GM18519 (cell line): ENCODE results near the gene SETSIP.
"Not testable (repeated sequence)": the region's sequence is repeated elsewhere in the genome, so short reads cannot be mapped to it uniquely, and the experiment has no call there.

Experiments used
- ATAC-seq: cut with Tn5 transposase; IDR thresholded peaks from one replicate; pipeline ENCODE4 v1.9.1; 2021; ENCODE audit warnings: mild to moderate bottlenecking, moderate library complexity; ENCODE audit not compliant: unreplicated experiment, low FRiP score

SETSIP gene

DNA sequence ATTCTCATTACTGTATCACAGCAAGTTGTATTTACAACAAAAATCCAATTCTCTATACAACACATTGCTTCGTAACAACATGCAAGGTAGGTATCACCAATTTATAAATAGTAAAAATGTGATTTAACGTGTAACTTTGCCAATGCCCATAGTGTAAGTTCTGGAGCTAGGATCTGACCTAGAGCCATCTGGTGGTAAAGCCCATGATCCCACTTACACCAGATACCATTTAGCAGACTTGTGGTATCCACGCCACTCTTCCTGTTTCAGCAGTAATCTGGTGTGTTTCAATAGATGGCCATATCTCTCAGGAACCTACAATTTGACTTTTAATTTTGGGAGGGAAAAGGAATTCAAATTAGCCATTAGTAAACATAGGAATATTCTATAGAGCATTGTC, 10.2 kb downstream of the SETSIP start:
- no peak for ATAC-seq

DNA sequence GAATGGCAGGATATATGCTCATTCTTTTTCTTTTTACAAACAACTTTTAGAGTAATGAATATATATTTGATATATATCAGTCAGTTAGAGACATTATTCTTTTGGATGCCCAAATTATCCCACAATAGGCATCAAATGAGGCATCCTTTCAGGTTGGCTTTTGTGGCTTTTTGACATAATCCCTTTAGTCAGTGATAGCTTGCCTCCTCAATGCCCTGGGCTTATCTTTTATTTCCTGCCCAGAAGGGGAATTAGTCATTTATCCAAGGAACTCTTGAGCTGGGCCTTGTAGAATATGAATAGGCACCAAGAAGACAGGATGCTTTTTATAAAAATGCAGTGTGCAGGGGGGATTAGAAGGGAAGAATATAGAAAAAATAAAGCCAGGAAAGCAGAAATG, 23.3 kb downstream of the SETSIP start:
- no peak for ATAC-seq

DNA sequence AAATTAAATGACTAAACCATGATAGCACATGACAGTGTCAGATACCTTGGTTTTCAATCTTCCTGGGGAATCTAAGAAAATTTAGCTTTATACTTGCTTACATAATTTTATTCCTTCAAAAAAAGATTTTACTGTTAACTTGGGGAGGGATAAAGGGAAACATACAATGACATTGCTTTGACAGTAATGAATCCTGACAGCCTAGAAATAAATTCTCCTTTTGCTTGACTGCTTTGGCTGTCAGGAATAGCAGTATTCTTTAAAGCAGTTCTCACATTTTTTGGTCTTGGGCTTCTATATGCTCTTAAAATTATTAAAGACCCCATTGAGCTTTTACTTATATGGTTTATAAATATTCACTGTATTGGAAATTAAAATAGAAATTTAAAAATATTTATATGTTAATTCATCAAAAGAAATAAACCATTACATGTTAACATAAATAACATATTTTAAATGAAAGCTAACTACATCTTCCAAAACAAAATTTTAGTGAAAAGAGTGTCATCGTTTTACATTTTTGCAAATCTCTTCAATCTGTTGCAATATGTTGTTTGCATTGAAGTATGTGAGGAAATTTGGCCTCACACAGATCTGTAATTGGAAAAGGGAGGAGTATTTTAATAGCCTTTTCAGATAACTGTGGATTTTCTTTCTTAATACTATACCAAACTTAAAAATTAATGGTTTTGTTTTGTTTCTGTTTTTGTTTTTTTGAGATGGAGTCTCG, 29.3 kb downstream of the SETSIP start:
- no peak for ATAC-seq

- no peak for ATAC-seq
Measured at GRCh38 chr1:92043621-92044020, 31.6 kb downstream of the SETSIP start.

GRCh38 chr1:92040971-92041370, 34.2 kb downstream of the SETSIP start:
- no peak for ATAC-seq

DNA sequence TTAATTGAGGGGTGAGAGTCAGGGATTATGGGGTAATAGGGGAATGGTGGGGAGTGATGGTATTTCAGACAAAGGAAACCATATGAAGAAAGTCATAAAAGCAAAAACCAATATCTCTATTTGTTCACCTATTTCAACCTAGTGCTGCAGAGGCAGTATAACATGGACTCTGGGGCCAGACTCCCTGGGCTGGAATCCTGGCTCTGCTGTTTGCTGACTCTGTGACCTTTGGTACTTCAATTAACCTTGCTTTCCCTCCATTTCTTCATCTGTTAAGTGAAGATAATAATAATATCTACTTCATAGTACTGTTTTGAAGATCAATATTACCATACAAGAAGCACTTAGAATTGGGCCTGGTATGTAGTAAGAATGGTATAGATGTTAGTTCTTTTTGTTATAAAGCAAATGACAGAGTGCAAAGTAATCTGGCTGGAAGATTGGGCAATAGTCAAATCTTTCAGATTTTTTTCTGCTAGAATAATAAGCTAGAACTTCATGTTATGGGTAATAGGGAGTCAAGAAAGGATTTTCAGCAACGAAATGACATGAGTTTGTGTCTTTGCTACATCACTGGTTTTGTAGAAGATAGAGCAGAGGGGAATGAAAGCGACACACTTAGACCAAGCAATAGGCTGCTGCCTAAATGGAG, 36.4 kb downstream of the SETSIP start:
- no peak for ATAC-seq

- ATAC-seq, result no peak
Measured at GRCh38 chr1:92037400-92037799, 37.8 kb downstream of the SETSIP start.

GRCh38 chr1:92031281-92032110, 43.7 kb downstream of the SETSIP start:
- ATAC-seq, result no peak

DNA sequence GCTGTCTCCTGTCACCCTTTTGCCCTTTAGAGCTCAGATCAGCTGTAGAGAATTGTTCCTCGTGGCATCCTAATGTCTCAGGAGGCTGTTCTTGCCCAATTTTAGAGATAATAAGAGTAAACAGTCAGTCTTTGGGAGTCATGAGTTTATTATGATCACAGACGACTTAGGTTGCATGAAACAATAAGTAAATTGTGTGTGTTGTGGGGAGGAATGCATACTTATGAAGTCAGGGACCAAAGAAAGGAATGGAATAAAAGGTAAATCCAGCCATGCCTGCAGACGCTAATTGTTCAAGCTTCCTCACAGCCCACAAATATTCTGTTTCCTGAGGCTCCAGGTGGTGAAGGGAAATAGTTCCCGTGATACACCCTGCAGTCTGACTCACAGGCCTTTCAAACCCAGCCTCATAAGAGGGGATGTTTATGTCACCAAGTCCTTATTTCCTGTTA, 44.5 kb downstream of the SETSIP start:
- ATAC-seq, result no peak

DNA sequence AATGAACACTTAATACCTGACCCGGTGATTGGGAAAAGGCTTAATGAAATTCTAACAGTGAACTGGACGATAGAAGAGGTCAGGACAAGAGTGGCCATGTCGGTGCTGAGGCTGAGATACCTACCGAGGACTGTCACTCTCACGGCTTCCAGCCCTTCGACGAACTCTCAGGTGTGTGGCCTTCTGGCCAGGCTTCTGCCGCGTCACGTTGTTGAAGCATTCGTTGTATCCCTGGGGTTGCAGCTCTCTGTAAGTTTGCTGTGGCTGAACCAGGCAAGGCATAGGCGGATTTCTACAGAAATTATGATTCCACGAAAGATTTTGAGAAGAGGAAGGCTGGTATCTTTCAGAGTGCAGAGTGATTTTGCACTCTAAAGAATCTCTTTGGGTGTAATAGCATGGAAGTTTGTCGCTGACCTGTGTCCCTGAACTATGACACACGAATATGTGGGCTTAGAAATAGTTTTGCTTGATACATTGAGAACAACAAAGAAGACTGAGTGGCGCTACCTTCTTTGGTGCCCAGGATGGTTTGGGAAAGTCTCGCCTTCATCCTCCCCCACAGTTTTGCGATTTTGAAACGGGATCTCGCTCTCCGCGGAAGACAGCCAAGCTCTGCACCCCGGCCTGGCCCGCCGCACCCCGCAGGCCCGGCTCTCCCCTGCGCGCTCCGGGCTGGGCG, 45.8 kb downstream of the SETSIP start:
- no peak for ATAC-seq

GRCh38 chr1:92026806-92027205, 48.4 kb downstream of the SETSIP start:
- no peak for ATAC-seq

GRCh38 chr1:92026042-92026441, 49.2 kb downstream of the SETSIP start:
- not testable (repeated sequence) for ATAC-seq
